Fibroblast of lung (primary cell): ENCODE data around the gene GOLPH3. TPM values are rescaled to one million over a fixed set of nuclear protein-coding genes. Genes with fewer than 3 reads are reported as not detected.

Experiments used
- DNase-seq, 2 donors: peaks; one replicate each; pipeline versions ENCODE4 v3.0.0 to v3.0.0-alpha.2; 2010; ENCODE audit warnings: low read depth in 2 of 2
- H2AFZ ChIP-seq: 2 replicates; pipeline ENCODE4 v1.5.1; 2012; ENCODE audit warnings: low read length, control low read depth, inconsistent platforms
- H3K27ac ChIP-seq: 2 replicates; pipeline ENCODE4 v1.5.1; 2011; ENCODE audit warnings: low read length, control low read depth; ENCODE audit not compliant: insufficient read depth
- H3K27me3 ChIP-seq: 2 replicates; pipeline ENCODE4 v1.5.1; 2011; ENCODE audit warnings: mild to moderate bottlenecking, low read length; ENCODE audit not compliant: control insufficient read depth, insufficient read depth
- H3K36me3 ChIP-seq: 2 replicates; pipeline ENCODE4 v1.5.1; 2011; ENCODE audit warnings: low read length; ENCODE audit not compliant: control insufficient read depth, insufficient read depth
- H3K4me1 ChIP-seq: 2 replicates; pipeline ENCODE4 v1.5.1; 2011; ENCODE audit warnings: low read length; ENCODE audit not compliant: control insufficient read depth, insufficient read depth; ENCODE audit errors: extremely low read depth
- H3K4me2 ChIP-seq: 2 replicates; pipeline ENCODE4 v1.5.1; 2011; ENCODE audit warnings: low read length, control low read depth; ENCODE audit not compliant: insufficient read depth; ENCODE audit errors: extremely low read depth
- H3K4me3 ChIP-seq, 4 experiments: fragments of 200-600 bp in 1 of 4; sonication (generic) in 1 of 4; replicated peaks in 1 of 4; 2 replicates each; pipeline ENCODE4 v1.5.1; 2011 to 2016; ENCODE audit warnings: low read length in 4 of 4, low read depth in 3 of 4, mild to moderate bottlenecking in 3 of 4, control low read depth in 2 of 4, inconsistent platforms in 1 of 4, mixed read lengths in 1 of 4; ENCODE audit not compliant: insufficient read depth in 1 of 4; ENCODE audit errors: control extremely low read depth in 1 of 4
- H3K79me2 ChIP-seq: 2 replicates; pipeline ENCODE4 v1.5.1; 2012; ENCODE audit warnings: mild to moderate bottlenecking, low read length, inconsistent platforms; ENCODE audit not compliant: control insufficient read depth, insufficient read depth
- H3K9ac ChIP-seq: 2 replicates; pipeline ENCODE4 v1.5.1; 2011; ENCODE audit warnings: mild to moderate bottlenecking, low read length, control low read depth; ENCODE audit not compliant: insufficient read depth
- H3K9me3 ChIP-seq: 2 replicates; pipeline ENCODE4 v1.5.1; 2012; ENCODE audit warnings: low read depth, low read length; ENCODE audit not compliant: control insufficient read depth, insufficient read depth
- H4K20me1 ChIP-seq: 2 replicates; pipeline ENCODE4 v1.5.1; 2011; ENCODE audit warnings: low read length; ENCODE audit not compliant: control insufficient read depth, insufficient read depth; ENCODE audit errors: extremely low read depth
- CTCF ChIP-seq, 2 donors: IDR thresholded peaks in 1 of 2; conservative IDR thresholded peaks in 1 of 2; 1 replicate in 1 of 2; 2 replicates in 1 of 2; pipeline ENCODE4 v1.5.1; 2011 to 2012; ENCODE audit warnings: low read length in 2 of 2, control low read depth in 1 of 2, inconsistent platforms in 1 of 2, low read depth in 1 of 2, mild to moderate bottlenecking in 1 of 2
- EZH2 ChIP-seq: IDR thresholded peaks from 2 replicates; pipeline ENCODE4 v1.5.1; 2012; ENCODE audit warnings: low read length, control low read depth, mild to moderate bottlenecking; ENCODE audit errors: missing control alignments
- polyA plus RNA-seq, 2 donors: library from polyadenylated mRNA; depleted of rRNA in 1 of 2; stranded (reverse) in 1 of 2; unstranded in 1 of 2; fragments of >200 nt; gene quantifications; 2 replicates each; pipeline ENCODE4 v1.2.1, GENCODE V29; 2011 to 2012; ENCODE audit warnings: missing spikeins in 1 of 2
- total RNA-seq: library from RNA; depleted of rRNA; stranded (reverse); fragments of >200 nt; gene quantifications from 2 replicates; pipeline ENCODE4 v1.2.1, GENCODE V29; 2014

GOLPH3 gene
- total and polyA plus RNA-seq, 2 donors (not counting 1 experiment from before 2014, with no cell fraction given): 81.4 to 103 TPM

GRCh38 chr5:32130865-32131264 is 43.3 kb downstream of the GOLPH3 start:
- H3K79me2 ChIP-seq: peaks cover 42% of the 10 kb centered on the region
- no peak overlapping the region for H3K4me2 ChIP-seq
- no peaks in the 10 kb centered on the region for H3K9me3 ChIP-seq
- H3K27ac ChIP-seq: no peak overlapping the region
- TF ChIP-seq CTCF (conservative IDR thresholded peaks at IDR 0.05 in 1 of 2, IDR thresholded peaks at IDR 0.05 in 1 of 2; ENCODE audit: low read depth in 1 of 2, low read length in 2 of 2): no peak
- no peak for TF ChIP-seq EZH2
- no peak for DNase-seq
- H2AFZ ChIP-seq: no peak overlapping the region
- peaks cover 2% of the 10 kb centered on the region for H4K20me1 ChIP-seq
- no peak overlapping the region for H3K9ac ChIP-seq
- peaks cover 12% of the 10 kb centered on the region for H3K36me3 ChIP-seq
- no peaks in the 10 kb centered on the region for H3K4me1 ChIP-seq
- no peaks in the 10 kb centered on the region for H3K27me3 ChIP-seq
- H3K4me3 ChIP-seq: no peak overlapping the region

GRCh38 chr5:32129074-32129598 is 45.0 kb downstream of the GOLPH3 start:
- H2AFZ ChIP-seq: no peak overlapping the region
- TF ChIP-seq CTCF (conservative IDR thresholded peaks at IDR 0.05 in 1 of 2, IDR thresholded peaks at IDR 0.05 in 1 of 2; ENCODE audit: low read depth in 1 of 2, low read length in 2 of 2) (no peak), EZH2 (no peak)
- no peaks in the 10 kb centered on the region for H3K4me1 ChIP-seq
- no peaks in the 10 kb centered on the region for H3K9me3 ChIP-seq
- peaks cover 45% of the 10 kb centered on the region for H3K79me2 ChIP-seq
- H3K9ac ChIP-seq: no peak overlapping the region
- H3K36me3 ChIP-seq: peaks cover 12% of the 10 kb centered on the region
- H3K27me3 ChIP-seq: no peaks in the 10 kb centered on the region
- peaks cover 2% of the 10 kb centered on the region for H4K20me1 ChIP-seq
- DNase-seq: no peak
- no peak overlapping the region for H3K4me3 ChIP-seq
- peak overlapping the region; percentile 15 for H3K4me2 ChIP-seq
- H3K27ac ChIP-seq: no peak overlapping the region

GRCh38 chr5:32127711-32128110 is 46.4 kb downstream of the GOLPH3 start:
- H3K27me3 ChIP-seq: no peaks in the 10 kb centered on the region
- no peaks in the 10 kb centered on the region for H3K4me1 ChIP-seq
- H3K36me3 ChIP-seq: peaks cover 12% of the 10 kb centered on the region
- H3K27ac ChIP-seq: no peak overlapping the region
- no peak for TF ChIP-seq CTCF (conservative IDR thresholded peaks at IDR 0.05 in 1 of 2, IDR thresholded peaks at IDR 0.05 in 1 of 2; ENCODE audit: low read depth in 1 of 2, low read length in 2 of 2)
- no peak for TF ChIP-seq EZH2
- no peaks in the 10 kb centered on the region for H3K9me3 ChIP-seq
- peaks cover 2% of the 10 kb centered on the region for H4K20me1 ChIP-seq
- no peak overlapping the region for H3K4me3 ChIP-seq
- DNase-seq: no peak
- no peak overlapping the region for H2AFZ ChIP-seq
- H3K79me2 ChIP-seq: peaks cover 47% of the 10 kb centered on the region
- no peak overlapping the region for H3K9ac ChIP-seq
- no peak overlapping the region for H3K4me2 ChIP-seq
